B cell (primary cell): Measurements from ENCODE around the gene ABCA4. TPM values are rescaled to one million over a fixed set of nuclear protein-coding genes. Genes with fewer than 3 reads are reported as not detected.

Source experiments
- ATAC-seq: fragments of 200-7000 bp; cut with Tn5 transposase; one replicate; pipeline ENCODE4 v1.10.0; 2021; ENCODE audit warnings: low read depth, mild to moderate bottlenecking, moderate number of reproducible peaks, moderate library complexity
- CTCF ChIA-PET: fragments of 350-600 bp; sonication (Branson Sonifier 250); formaldehyde crosslinking; loops from one replicate; lab custom pipeline; 2021; ENCODE audit warnings: antibody characterized with exemption, inconsistent platforms; lab: Charles Lee
- POLR2A ChIA-PET: fragments of 350-600 bp; sonication (Branson Sonifier 250); formaldehyde crosslinking; loops from one replicate; lab custom pipeline; 2021; ENCODE audit warnings: antibody characterized with exemption; lab: Charles Lee
- DNase-seq: peaks from one replicate; pipeline ENCODE4 v3.0.0; 2013
- H2AFZ ChIP-seq: 2 replicates; pipeline ENCODE4 v1.6.1; 2012; ENCODE audit warnings: mild to moderate bottlenecking, low read depth, low read length; ENCODE audit not compliant: insufficient read depth, poor library complexity, severe bottlenecking
- H3K27ac ChIP-seq, 2 donors: 1 replicate in 1 of 2; 2 replicates in 1 of 2; pipeline ENCODE4 v1.5.1; 2012 to 2013; ENCODE audit warnings: low read length in 2 of 2, mild to moderate bottlenecking in 2 of 2, moderate library complexity in 1 of 2
- H3K27me3 ChIP-seq, 4 experiments: fragments of 200-600 bp in 1 of 4; sonication (generic) in 1 of 4; replicated peaks in 1 of 4; 1 replicate in 2 of 4; 2 replicates in 2 of 4; pipeline versions ENCODE4 v1.6.1 to v1.7.0; 2013 to 2016; ENCODE audit warnings: low read length in 3 of 4, mild to moderate bottlenecking in 2 of 4, mixed read lengths in 1 of 4, moderate library complexity in 1 of 4; ENCODE audit not compliant: insufficient read depth in 4 of 4, control insufficient read depth in 3 of 4; ENCODE audit errors: control extremely low read depth in 1 of 4
- H3K36me3 ChIP-seq, 2 experiments: replicated peaks in 1 of 2; 1 replicate in 1 of 2; 2 replicates in 1 of 2; pipeline versions ENCODE4 v1.6.1 to v1.7.1; 2013; ENCODE audit warnings: low read length in 1 of 2; ENCODE audit not compliant: insufficient read depth in 2 of 2, control insufficient read depth in 1 of 2; ENCODE audit errors: control extremely low read depth in 1 of 2, extremely low read depth in 1 of 2
- H3K4me1 ChIP-seq, 2 donors: fragments of 200-600 bp in 1 of 2; sonication (generic) in 1 of 2; 1 replicate in 1 of 2; 2 replicates in 1 of 2; pipeline versions ENCODE4 v1.5.1 to v1.6.1; 2013 to 2017; ENCODE audit warnings: low read length in 2 of 2; ENCODE audit not compliant: control insufficient read depth in 2 of 2, insufficient read depth in 2 of 2
- H3K4me2 ChIP-seq: replicated peaks from 2 replicates; pipeline ENCODE3; 2012; ENCODE audit warnings: mild to moderate bottlenecking, low read depth, low read length; ENCODE audit not compliant: poor library complexity, severe bottlenecking
- H3K4me3 ChIP-seq, 5 experiments: fragments of 200-600 bp in 1 of 5; sonication (generic) in 1 of 5; 1 replicate in 3 of 5; 2 replicates in 2 of 5; pipeline versions ENCODE4 v1.5.1 to v1.7.0; 2011 to 2016; ENCODE audit warnings: low read length in 4 of 5, mild to moderate bottlenecking in 4 of 5, low read depth in 2 of 5, control low read depth in 1 of 5, moderate library complexity in 1 of 5; ENCODE audit not compliant: insufficient read depth in 1 of 5; ENCODE audit errors: control extremely low read depth in 1 of 5, extremely low read depth in 1 of 5
- H3K79me2 ChIP-seq: fragments of 200-600 bp; sonication (generic); one replicate; pipeline ENCODE4 v1.6.0; 2016; ENCODE audit warnings: low read length; ENCODE audit not compliant: control insufficient read depth, insufficient read depth
- H3K9ac ChIP-seq: fragments of 200-600 bp; sonication (generic); 2 replicates; pipeline ENCODE4 v1.6.1; 2017; ENCODE audit warnings: mild to moderate bottlenecking, low read length, moderate library complexity
- H3K9me3 ChIP-seq, 3 donors: one replicate each; pipeline versions ENCODE4 v1.6.1 to v1.7.1; 2013; ENCODE audit warnings: low read length in 2 of 3; ENCODE audit not compliant: control insufficient read depth in 2 of 3, insufficient read depth in 1 of 3; ENCODE audit errors: control extremely low read depth in 1 of 3
- H4K20me1 ChIP-seq: 2 replicates; pipeline ENCODE4 v1.6.0; 2012; ENCODE audit warnings: mild to moderate bottlenecking, low read length; ENCODE audit not compliant: insufficient read depth, control insufficient read depth, poor library complexity, severe bottlenecking
- H3K27ac Mint-ChIP-seq: one replicate; pipeline ENCODE4 v1.8.0; 2021; ENCODE audit warnings: mixed read lengths
- H3K27me3 Mint-ChIP-seq: one replicate; pipeline ENCODE4 v1.8.0; 2021; ENCODE audit warnings: mixed read lengths
- H3K4me1 Mint-ChIP-seq: one replicate; pipeline ENCODE4 v1.8.0; 2021; ENCODE audit warnings: mixed read lengths
- H3K4me3 Mint-ChIP-seq: one replicate; pipeline ENCODE4 v1.8.0; 2021; ENCODE audit warnings: mixed read lengths
- H3K9me3 Mint-ChIP-seq: one replicate; pipeline ENCODE4 v1.8.0; 2022; ENCODE audit warnings: mixed read lengths; ENCODE audit not compliant: insufficient read depth
- CTCF ChIP-seq: fragments of 200-600 bp; IDR thresholded peaks from one replicate; pipeline ENCODE4 v1.8.0; 2022; ENCODE audit warnings: antibody characterized with exemption, mild to moderate bottlenecking
- EZH2 ChIP-seq: IDR thresholded peaks from 2 replicates; pipeline ENCODE4 v1.6.1; 2012; ENCODE audit warnings: borderline replicate concordance, low read depth, mild to moderate bottlenecking, moderate library complexity, low read length; ENCODE audit not compliant: insufficient read depth, poor library complexity, severe bottlenecking
- WGBS: methylation state at CpG from one replicate; pipeline ENCODE4 v1.1.5; 2013; ENCODE audit warnings: missing lambda C conversion rate; ENCODE audit not compliant: insufficient coverage; 5-methylcytosine and 5-hydroxymethylcytosine counted together
- intact Hi-C: fragments of 100-400 bp; cut with micrococcal nuclease; formaldehyde crosslinking; loops from one replicate; pipeline ENCODE4 v1.10.0; 2022
- polyA plus RNA-seq: library from polyadenylated mRNA; depleted of rRNA; stranded (reverse); fragments of >200 nt; gene quantifications from 2 replicates; pipeline ENCODE4 v1.2.3, GENCODE V29; 2012
- total RNA-seq, 2 donors: library from RNA; stranded (reverse); fragments of 120-200 nt in 1 of 2; gene quantifications; 1 replicate in 1 of 2; 2 replicates in 1 of 2; pipeline versions ENCODE4 v1.2.3 to v1.2.4, GENCODE V29; 2013 to 2022

ABCA4 gene
- total and polyA plus RNA-seq, 2 donors (not counting 1 experiment from before 2014, with no cell fraction given): not detected

GRCh38 chr1:94081566-94082344, 39.2 kb downstream of the ABCA4 start:
- Mint-ChIP-seq H3K9me3 (no peaks in the 10 kb centered on the region), H3K27me3 (peaks cover 14% of the 10 kb centered on the region), H3K27ac (no peak overlapping the region), H3K4me3 (no peak overlapping the region), H3K4me1 (no peaks in the 10 kb centered on the region)
- Histone ChIP-seq H3K79me2 (no peaks in the 10 kb centered on the region), H2AFZ (no peak overlapping the region), H3K9ac (no peak overlapping the region), H3K27ac (no peak overlapping the region), H3K36me3 (no peaks in the 10 kb centered on the region), H3K4me3 (no peak overlapping the region), H3K4me1 (no peaks in the 10 kb centered on the region), H3K9me3 (no peaks in the 10 kb centered on the region), H3K27me3 (peaks cover 0 to 5% (median 1%) of the 10 kb centered on the region in 4 experiments), H3K4me2 (no peak overlapping the region), H4K20me1 (no peaks in the 10 kb centered on the region)
- ChIA-PET POLR2A (no interaction called here), CTCF (no interaction called here)
- no CpG with 5 or more reads among the region's 7 CpGs for WGBS
- no peak for DNase-seq
- ATAC-seq: no peak
- TF ChIP-seq CTCF: no peak
- no peak for TF ChIP-seq EZH2
- intact Hi-C loops: no loop called here

DNA sequence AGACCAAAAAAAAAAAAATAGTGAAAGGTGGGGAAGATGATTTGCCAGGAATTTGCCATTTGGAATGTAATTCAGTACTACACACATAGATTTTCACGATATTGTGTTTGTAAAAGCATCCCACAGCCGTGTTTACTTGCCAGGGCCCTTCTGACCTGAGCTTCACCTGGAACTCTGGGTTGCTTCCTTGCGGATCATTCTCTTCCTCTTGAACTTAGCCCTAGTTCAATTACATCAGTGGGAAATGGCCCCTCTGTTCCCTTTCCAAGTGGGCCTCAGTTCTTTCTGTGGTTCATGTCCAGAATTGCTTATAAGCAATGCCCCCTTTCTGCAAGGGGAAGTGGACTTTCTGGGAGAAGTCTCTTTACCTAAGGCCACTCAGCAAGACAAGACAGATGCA, 41.0 kb downstream of the ABCA4 start:
- Histone ChIP-seq H3K4me3 (no peak overlapping the region), H2AFZ (no peak overlapping the region), H3K9me3 (no peaks in the 10 kb centered on the region), H3K9ac (no peak overlapping the region), H3K4me2 (no peak overlapping the region), H3K4me1 (no peaks in the 10 kb centered on the region), H3K27ac (no peak overlapping the region), H3K36me3 (no peaks in the 10 kb centered on the region), H4K20me1 (no peaks in the 10 kb centered on the region), H3K27me3 (peaks cover 0 to 5% (median 1%) of the 10 kb centered on the region in 4 experiments), H3K79me2 (no peaks in the 10 kb centered on the region)
- ChIA-PET POLR2A (no interaction called here), CTCF (no interaction called here)
- no peak for TF ChIP-seq EZH2
- no peak for TF ChIP-seq CTCF
- intact Hi-C loops: no loop called here
- Mint-ChIP-seq H3K27me3 (peaks cover 14% of the 10 kb centered on the region), H3K27ac (no peak overlapping the region), H3K9me3 (no peaks in the 10 kb centered on the region), H3K4me1 (no peaks in the 10 kb centered on the region), H3K4me3 (no peak overlapping the region)
- 94% methylated on average over 3 of the region's 3 CpGs for WGBS
- ATAC-seq (no peak), DNase-seq (no peak)
